Left lobe of liver (tissue), 2 donors: Measurements from ENCODE around the gene SSR4. TPM values are rescaled to one million over a fixed set of nuclear protein-coding genes. Genes with fewer than 3 reads are reported as not detected.

Experiments used
- ATAC-seq: fragments of 200-7000 bp; cut with Tn5 transposase; one replicate; pipeline ENCODE4 v1.9.1; 2020; ENCODE audit warnings: mild to moderate bottlenecking, moderate library complexity
- DNase-seq: peaks from one replicate; pipeline ENCODE4 v3.0.0-alpha.2; 2020; ENCODE audit warnings: low spot score
- total RNA-seq: library from RNA; stranded (reverse); gene quantifications from one replicate; pipeline ENCODE4 v1.2.1, GENCODE V29; 2021
- donor health status: DM: no; HTN: no; CAD: no; lungs with moderate emphysema.
- donor health status: DM: no; HTN: yes; CAD: no.

The SSR4 gene
- total RNA-seq, 1 donor from 2014 or later, result 211 TPM

- ATAC-seq (no peak), DNase-seq (no peak)
Observed at GRCh38 chrX:153769158-153769864, 25.2 kb upstream of the SSR4 start.

DNA sequence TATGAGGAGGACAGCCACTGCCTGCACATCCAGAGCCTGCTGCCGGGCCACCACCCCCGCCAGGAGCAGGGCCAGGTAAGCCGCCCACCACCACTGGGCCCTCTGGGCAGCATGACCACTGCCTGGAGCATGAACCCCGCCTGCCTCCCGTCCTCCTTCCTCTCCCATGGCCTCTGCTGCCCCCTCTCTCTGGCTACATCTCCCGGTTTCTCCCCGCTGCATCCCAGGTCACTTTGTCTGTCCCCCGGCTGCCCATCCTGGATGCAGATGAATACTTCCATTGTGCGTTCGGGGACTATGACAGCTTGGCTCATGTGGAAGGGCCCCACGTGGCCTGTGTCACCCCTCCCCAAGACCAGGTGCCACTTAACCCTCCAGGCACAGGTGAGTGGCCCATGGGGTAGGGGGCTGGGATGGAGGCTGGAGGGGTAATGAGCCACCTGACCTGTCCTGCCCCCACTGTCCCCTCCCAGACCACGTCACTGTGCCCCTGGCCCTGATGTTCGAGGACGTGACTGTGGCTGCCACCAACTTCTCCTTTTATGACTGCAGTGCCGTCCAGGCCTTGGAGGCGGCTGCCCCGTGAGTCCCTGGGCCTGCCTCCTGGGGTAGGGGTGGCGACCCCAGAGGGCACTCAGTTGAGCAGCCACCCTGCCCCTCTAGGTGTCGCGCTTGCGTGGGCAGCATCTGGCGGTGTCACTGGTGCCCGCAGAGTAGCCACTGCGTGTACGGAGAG lies 24.4 kb upstream of the SSR4 start:
- DNase-seq, result no peak
- ATAC-seq, result no peak

GRCh38 chrX:153770601-153771414 lies 23.7 kb upstream of the SSR4 start:
- ATAC-seq, result no peak
- no peak for DNase-seq

- ATAC-seq (no peak), DNase-seq (no peak)
Observed at GRCh38 chrX:153771415-153772315, 22.8 kb upstream of the SSR4 start.

DNA sequence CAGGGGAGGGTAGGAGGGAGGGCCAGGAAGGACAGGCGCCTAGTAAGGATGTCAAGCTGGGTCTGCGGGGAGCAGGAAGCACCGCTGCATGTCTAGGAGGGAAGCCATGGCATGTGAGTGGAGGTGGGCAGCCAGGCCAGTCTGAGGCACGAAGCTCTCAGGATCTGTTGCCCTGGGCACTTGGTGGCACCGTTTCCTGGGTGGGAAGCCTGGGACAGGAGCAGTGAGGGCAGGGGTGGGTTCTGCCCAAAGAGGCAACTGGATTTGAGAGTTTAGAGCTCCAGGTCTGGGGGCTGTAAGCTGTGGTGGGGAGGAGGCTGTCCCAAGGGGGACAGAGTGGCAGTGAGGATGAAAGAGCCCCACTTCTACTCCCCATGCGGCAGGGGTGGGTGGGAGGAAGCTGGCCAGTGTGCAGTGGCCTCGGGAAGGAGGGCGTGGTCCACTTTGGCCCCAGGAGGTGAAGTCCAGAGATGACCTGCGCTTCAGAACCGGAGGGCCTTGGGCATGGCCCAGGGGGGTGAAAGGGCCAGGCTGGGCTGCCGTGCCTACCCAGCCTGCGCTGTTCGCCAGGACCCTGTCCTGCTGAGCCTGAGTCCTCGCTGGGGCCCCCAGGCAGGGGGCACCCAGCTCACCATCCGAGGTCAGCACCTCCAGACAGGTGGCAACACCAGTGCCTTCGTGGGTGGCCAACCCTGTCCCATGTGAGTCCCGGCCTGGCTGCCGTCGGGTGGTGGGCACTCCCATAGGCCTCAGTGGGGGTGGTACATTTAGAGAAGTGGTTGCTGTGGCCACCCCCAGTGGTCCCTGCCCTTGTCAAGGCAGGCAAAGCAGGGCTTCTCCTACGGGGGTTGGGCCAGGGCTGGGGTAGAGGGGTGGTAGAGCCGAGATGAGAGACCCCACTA lies 21.9 kb upstream of the SSR4 start:
- DNase-seq, result no peak
- ATAC-seq, result no peak

GRCh38 chrX:153773218-153773611 lies 21.3 kb upstream of the SSR4 start:
- ATAC-seq (no peak), DNase-seq (no peak)

DNA sequence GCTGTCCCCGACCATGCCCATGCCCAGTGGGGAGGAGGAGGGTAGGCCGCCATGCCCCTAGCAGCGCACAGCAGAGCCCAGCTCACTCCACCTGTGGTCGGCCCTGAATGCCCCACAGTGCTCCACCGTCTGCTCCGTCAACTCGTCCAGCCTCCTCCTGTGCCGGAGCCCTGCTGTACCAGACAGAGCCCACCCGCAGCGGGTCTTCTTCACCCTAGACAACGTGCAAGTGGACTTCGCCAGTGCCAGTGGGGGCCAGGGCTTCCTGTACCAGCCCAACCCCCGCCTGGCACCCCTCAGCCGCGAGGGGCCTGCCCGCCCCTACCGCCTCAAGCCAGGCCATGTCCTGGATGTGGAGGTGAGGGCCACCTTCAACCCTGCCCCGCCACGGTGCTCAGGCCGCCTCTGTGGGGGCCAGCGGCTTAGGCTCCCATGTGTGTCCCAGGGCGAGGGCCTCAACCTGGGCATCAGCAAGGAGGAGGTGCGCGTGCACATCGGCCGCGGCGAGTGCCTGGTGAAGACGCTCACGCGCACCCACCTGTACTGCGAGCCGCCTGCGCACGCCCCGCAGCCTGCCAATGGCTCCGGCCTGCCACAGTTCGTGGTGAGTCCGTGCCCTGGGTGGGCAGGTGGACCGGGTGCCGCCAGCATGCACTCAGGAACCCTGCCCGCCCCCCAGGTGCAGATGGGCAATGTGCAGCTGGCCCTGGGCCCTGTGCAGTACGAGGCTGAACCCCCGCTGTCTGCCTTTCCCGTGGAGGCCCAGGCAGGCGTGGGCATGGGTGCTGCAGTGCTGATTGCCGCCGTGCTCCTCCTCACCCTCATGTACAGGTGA lies 20.5 kb upstream of the SSR4 start:
- no peak for DNase-seq
- no peak for ATAC-seq

GRCh38 chrX:153774576-153775292 lies 19.7 kb upstream of the SSR4 start:
- no peak for DNase-seq
- ATAC-seq, result no peak

GRCh38 chrX:153775293-153776119 lies 19.0 kb upstream of the SSR4 start:
- DNase-seq, result no peak

GRCh38 chrX:153776120-153776599 lies 18.3 kb upstream of the SSR4 start:
- DNase-seq, result no peak
- no peak for ATAC-seq

More at GRCh38 chrX:153775293-153776119, 19.0 kb upstream of the SSR4 start:
- no peak for ATAC-seq

- no peak for DNase-seq
Observed at GRCh38 chrX:153776611-153777045, 17.8 kb upstream of the SSR4 start.

DNA sequence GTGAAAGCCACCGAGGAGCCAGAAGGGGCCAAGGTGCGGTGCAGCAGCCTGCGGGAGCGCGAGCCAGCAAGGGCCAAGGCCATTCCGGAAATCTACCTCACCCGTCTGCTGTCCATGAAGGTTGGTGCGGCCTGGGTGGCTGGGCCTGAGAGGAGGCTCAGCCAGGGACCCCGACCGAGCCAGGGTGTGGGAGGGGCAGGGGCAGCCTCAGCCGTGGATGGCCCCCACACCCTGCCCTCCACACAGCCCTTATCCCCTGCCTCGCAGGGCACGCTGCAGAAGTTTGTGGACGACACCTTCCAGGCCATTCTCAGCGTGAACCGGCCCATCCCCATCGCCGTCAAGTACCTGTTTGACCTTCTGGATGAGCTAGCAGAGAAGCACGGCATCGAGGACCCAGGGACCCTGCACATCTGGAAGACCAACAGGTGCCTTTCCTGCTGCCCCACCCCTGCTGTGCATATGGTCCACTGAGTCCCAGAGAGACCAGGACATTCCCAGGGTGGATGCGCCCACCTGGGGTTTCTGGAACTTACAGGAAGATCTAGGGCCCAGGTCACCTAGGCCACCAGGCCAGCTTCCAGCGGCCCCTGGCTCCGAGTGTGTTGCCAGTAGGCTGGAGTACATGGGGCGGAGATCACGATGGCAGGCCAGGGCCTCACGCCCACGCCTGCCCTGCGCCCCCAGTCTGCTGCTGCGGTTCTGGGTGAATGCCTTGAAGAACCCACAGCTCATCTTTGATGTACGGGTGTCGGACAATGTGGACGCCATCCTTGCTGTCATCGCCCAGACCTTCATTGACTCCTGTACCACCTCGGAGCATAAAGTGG lies 17.0 kb upstream of the SSR4 start:
- DNase-seq (no peak), ATAC-seq (no peak)

More at GRCh38 chrX:153776611-153777045, 17.8 kb upstream of the SSR4 start:
- ATAC-seq, result no peak

DNA sequence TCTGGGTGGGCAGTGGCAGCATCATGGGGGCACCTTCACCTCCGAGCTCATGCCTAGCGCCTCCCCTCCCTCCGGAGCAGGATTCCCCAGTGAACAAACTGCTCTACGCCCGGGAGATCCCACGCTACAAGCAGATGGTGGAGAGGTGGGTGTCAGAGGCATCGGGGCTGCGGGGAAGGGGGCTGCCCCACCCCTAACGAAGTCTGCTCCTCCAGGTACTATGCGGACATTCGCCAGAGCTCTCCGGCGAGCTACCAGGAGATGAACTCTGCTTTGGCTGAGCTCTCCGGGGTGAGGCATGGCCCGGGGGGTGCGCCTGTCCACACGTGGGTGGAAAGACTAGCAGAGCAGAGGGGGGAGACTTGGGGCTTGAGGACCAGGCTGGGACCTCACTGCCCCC lies 16.3 kb upstream of the SSR4 start:
- no peak for ATAC-seq
- no peak for DNase-seq

DNA sequence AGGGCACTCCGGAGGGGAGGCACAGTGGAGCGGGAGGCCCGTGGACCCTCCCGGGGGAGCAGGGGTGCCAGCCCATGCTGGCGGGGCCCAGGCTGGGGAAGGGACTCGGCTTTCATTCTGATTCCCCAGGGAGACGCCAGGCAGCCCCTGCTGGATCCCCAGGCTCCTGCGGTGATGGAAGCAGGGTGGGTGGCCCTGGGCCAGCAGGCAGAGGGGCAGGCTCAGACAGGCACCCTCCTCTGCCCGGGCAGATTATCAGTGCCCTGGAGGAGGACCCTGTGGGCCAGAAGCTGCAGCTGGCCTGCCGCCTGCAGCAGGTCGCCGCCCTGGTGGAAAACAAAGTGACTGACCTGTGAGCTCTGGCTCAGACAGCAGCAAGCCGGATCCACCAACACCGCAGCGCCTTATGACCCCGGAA lies 15.8 kb upstream of the SSR4 start:
- ATAC-seq, result peak; percentile 80
- peak; percentile 55 for DNase-seq

- no peak for ATAC-seq
- no peak for DNase-seq
Observed at GRCh38 chrX:153779891-153780677, 14.4 kb upstream of the SSR4 start.
